HepG2 (cell line): ENCODE data around the gene SPEM2. TPM values are rescaled to one million over a fixed set of nuclear protein-coding genes. Genes with fewer than 3 reads are reported as not detected.

ENCODE experiments used
- CHD4 ChIP-seq: fragments of 200-600 bp; sonication (generic); IDR thresholded peaks from 2 replicates; pipeline ENCODE4 v1.7.0; 2017; ENCODE audit warnings: mild to moderate bottlenecking, low read length, borderline replicate concordance
- HNRNPLL ChIP-seq: fragments of 200-400 bp; formaldehyde crosslinking; IDR thresholded peaks from 2 replicates; pipeline ENCODE4 v1.6.1; 2017; ENCODE audit warnings: mild to moderate bottlenecking, low read depth, low read length; ENCODE audit not compliant: poor library complexity, severe bottlenecking
- MAFK ChIP-seq, 2 experiments: IDR thresholded peaks in 1 of 2; conservative IDR thresholded peaks in 1 of 2; 2 replicates each; pipeline ENCODE4 v1.6.1; 2011; ENCODE audit warnings: improper control_type of control experiment in 2 of 2, low read length in 2 of 2
- PHF8 ChIP-seq: sonication (generic); formaldehyde crosslinking; IDR thresholded peaks from 2 replicates; pipeline ENCODE4 v1.5.0; 2020; ENCODE audit warnings: missing genetic modification reagents
- RBM39 ChIP-seq: fragments of 200-400 bp; formaldehyde crosslinking; IDR thresholded peaks from one replicate; pipeline ENCODE4 v1.6.1; 2018; ENCODE audit warnings: antibody characterized with exemption, mild to moderate bottlenecking, low read depth, low read length; ENCODE audit not compliant: poor library complexity, severe bottlenecking
- RNF2 ChIP-seq: fragments of 450-650 bp; conservative IDR thresholded peaks from 2 replicates; pipeline ENCODE4 v1.6.1; 2016; ENCODE audit warnings: low read depth
- SOX6 ChIP-seq, 2 experiments: fragments of 450-650 bp in 1 of 2; sonication (generic) in 1 of 2; formaldehyde crosslinking in 1 of 2; IDR thresholded peaks; 2 replicates each; pipeline versions ENCODE4 v1.4.0 to v1.6.1; 2017 to 2020; ENCODE audit warnings: antibody characterized with exemption in 1 of 2, mild to moderate bottlenecking in 1 of 2, missing genetic modification reagents in 1 of 2
- ZGPAT ChIP-seq: IDR thresholded peaks from 2 replicates; pipeline ENCODE4 v1.6.1; 2016; ENCODE audit warnings: mild to moderate bottlenecking
- ZNF232 ChIP-seq: sonication (generic); formaldehyde crosslinking; IDR thresholded peaks from 2 replicates; pipeline ENCODE4 v1.4.0; 2020; ENCODE audit warnings: missing genetic modification reagents, borderline replicate concordance
- ZNF280D ChIP-seq: sonication (generic); formaldehyde crosslinking; IDR thresholded peaks from 2 replicates; pipeline ENCODE4 v1.5.1; 2020; ENCODE audit warnings: mild to moderate bottlenecking, missing genetic modification reagents
- ZNF552 ChIP-seq: sonication (generic); formaldehyde crosslinking; IDR thresholded peaks from 2 replicates; pipeline ENCODE4 v1.9.0; 2022; ENCODE audit warnings: missing genetic modification reagents, mild to moderate bottlenecking, borderline replicate concordance
- ZNF616 ChIP-seq: sonication (generic); formaldehyde crosslinking; IDR thresholded peaks from 2 replicates; pipeline ENCODE4 v1.5.0; 2020; ENCODE audit warnings: low read depth, mild to moderate bottlenecking, missing genetic modification reagents
- polyA plus RNA-seq, 8 experiments: library from polyadenylated mRNA; depleted of rRNA in 3 of 8; stranded (reverse) in 7 of 8; unstranded in 1 of 8; fragments of >200 nt; fragmentation: Illumina TruSeq in 4 of 8; extraction: Trizol in 4 of 8; gene quantifications; 2 replicates each; pipeline versions ENCODE4 v1.2.1 to v1.2.3, GENCODE V29; 2011 to 2016; ENCODE audit warnings: low read depth in 4 of 8, missing spikeins in 1 of 8, mixed read lengths in 1 of 8; ENCODE audit not compliant: insufficient read depth in 1 of 8
- total RNA-seq, 5 experiments: library from RNA; depleted of rRNA; stranded (reverse); fragments of >200 nt; fragmentation: Illumina TruSeq; extraction: Trizol; gene quantifications; 2 replicates each; pipeline ENCODE4 v1.2.3, GENCODE V29; 2016; ENCODE audit warnings: low read depth in 1 of 5
- TF ChIP-seq, protein P1 (sequence below): sonication (generic); formaldehyde crosslinking; IDR thresholded peaks from 2 replicates; pipeline ENCODE4 v1.5.0; 2020; ENCODE audit warnings: mild to moderate bottlenecking, missing genetic modification reagents, borderline replicate concordance

The SPEM2 gene
- total and polyA plus RNA-seq, 2 of the 13 experiments (the other 11 are each of a cell fraction or from before 2014, with no cell fraction given) = not detected

DNA sequence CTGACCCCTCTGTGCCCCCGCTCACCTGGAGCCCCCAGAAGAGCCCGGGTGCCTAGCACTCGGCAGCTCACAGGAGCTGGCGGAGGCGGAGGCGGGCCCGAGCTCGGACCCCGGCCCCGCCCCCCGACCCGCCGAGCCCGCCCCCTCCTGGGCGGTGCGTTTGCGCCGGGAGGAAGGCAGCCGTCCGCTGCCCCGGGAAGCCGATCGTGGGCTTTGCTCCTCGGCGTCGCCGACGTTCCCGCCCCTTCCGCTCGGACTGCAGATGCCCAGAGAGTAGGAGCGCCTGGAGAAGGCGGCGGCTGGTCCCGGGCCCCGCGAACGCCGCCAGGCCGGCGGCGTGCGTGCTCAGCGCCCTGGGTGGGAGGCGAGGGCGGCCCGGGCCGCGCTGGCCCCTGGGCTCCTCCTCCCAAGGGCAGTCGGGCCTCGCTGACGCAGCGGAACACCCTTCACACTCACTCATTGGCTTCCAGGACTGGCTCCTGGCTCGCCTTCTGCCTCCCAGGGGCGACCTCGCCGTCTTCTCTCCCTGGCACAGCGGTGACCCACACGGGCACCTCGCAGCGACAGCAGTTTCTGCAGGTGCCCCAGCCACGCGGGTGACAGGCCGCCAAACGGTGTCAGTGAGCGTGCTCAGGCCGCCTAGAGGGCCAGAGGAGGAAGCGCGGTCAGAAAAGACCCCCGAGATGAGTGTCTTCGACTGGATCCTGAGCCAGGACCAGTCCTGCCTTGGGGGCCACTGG, 30.8 kb upstream of the SPEM2 start, which contains the start of gene PLSCR3 (continued):
- TF ChIP-seq ZGPAT (CRISPR knock-in tag) = peak; percentile 62; the same call in 1 of the 2 replicates
- peak; percentile 82; the same call in 1 of the 2 replicates for TF ChIP-seq RNF2
- peak in 1 of 2 experiments; percentile 27; a peak in 2 of 4 replicates for TF ChIP-seq MAFK (conservative IDR thresholded peaks at IDR 0.05 in 1 of 2, IDR thresholded peaks at IDR 0.05 in 1 of 2; ENCODE audit: low read length in 2 of 2)
- TF ChIP-seq ZNF616 (CRISPR knock-in tag) = no peak
- TF ChIP-seq, protein P1, sequence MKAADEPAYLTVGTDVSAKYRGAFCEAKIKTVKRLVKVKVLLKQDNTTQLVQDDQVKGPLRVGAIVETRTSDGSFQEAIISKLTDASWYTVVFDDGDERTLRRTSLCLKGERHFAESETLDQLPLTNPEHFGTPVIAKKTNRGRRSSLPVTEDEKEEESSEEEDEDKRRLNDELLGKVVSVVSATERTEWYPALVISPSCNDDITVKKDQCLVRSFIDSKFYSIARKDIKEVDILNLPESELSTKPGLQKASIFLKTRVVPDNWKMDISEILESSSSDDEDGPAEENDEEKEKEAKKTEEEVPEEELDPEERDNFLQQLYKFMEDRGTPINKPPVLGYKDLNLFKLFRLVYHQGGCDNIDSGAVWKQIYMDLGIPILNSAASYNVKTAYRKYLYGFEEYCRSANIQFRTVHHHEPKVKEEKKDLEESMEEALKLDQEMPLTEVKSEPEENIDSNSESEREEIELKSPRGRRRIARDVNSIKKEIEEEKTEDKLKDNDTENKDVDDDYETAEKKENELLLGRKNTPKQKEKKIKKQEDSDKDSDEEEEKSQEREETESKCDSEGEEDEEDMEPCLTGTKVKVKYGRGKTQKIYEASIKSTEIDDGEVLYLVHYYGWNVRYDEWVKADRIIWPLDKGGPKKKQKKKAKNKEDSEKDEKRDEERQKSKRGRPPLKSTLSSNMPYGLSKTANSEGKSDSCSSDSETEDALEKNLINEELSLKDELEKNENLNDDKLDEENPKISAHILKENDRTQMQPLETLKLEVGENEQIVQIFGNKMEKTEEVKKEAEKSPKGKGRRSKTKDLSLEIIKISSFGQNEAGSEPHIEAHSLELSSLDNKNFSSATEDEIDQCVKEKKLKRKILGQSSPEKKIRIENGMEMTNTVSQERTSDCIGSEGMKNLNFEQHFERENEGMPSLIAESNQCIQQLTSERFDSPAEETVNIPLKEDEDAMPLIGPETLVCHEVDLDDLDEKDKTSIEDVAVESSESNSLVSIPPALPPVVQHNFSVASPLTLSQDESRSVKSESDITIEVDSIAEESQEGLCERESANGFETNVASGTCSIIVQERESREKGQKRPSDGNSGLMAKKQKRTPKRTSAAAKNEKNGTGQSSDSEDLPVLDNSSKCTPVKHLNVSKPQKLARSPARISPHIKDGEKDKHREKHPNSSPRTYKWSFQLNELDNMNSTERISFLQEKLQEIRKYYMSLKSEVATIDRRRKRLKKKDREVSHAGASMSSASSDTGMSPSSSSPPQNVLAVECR (CRISPR knock-in tag) = peak; percentile 51; the same call in 1 of the 2 replicates
- TF ChIP-seq ZNF552 = no peak; the same call in 1 of the 2 replicates
- TF ChIP-seq ZNF280D = 0 out of 2 replicates have a peak, but pooled peaks have one; percentile 56
- no peak for TF ChIP-seq CHD4
- peak; percentile 64 for TF ChIP-seq HNRNPLL
- no peak for TF ChIP-seq SOX6 (IDR thresholded peaks at IDR 0.05)
- no peak for TF ChIP-seq SOX6 (CRISPR knock-in tag; IDR thresholded peaks at IDR 0.05)
- peak; percentile 65 for TF ChIP-seq PHF8 (CRISPR knock-in tag)
- TF ChIP-seq RBM39 = peak; percentile 75
- no peak for TF ChIP-seq ZNF232 (CRISPR knock-in tag)
